HepG2 (cell line): ENCODE results near the gene MAFF. TPM values are rescaled to one million over a fixed set of nuclear protein-coding genes. Genes with fewer than 3 reads are reported as not detected.
"Not testable (repeated sequence)": the region's sequence is repeated elsewhere in the genome, so short reads cannot be mapped to it uniquely, and the experiment has no call there.

Experiments used
- ATAC-seq: fragments of 200-7000 bp; cut with Tn5 transposase; 3 replicates; pipeline ENCODE4 v1.9.1; 2020; ENCODE audit warnings: mild to moderate bottlenecking, moderate library complexity
- BruUV-seq: library from RNA; stranded (reverse); fragments of 400-500 nt; replicated peaks from 2 replicates; lab custom pipeline; 2021; lab: Mats Ljungman, UMichigan
- CTCF ChIA-PET: fragments of 300-600 bp; formaldehyde crosslinking; extraction: SDS; loops from one replicate; lab custom pipeline; 2021; ENCODE audit warnings: low total read pairs, inconsistent platforms, low intra/inter-chr PET ratio; lab: Yijun Ruan, JAX
- POLR2A ChIA-PET: fragments of 350-600 bp; sonication (Branson Sonifier 250); formaldehyde crosslinking; loops from one replicate; lab custom pipeline; 2020; ENCODE audit warnings: antibody characterized with exemption, inconsistent platforms; lab: Yijun Ruan, JAX
- DNase-seq: peaks from one replicate; pipeline ENCODE4 v3.0.0-alpha.2; 2015; ENCODE audit warnings: low spot score
- FAIRE-seq: peaks from 3 replicates; lab custom pipeline; 2011; peaks lifted over from hg19 to GRCh38; lab: Jason Lieb, UNC
- H2AFZ ChIP-seq: one replicate; pipeline ENCODE4 v1.6.1; 2011; ENCODE audit warnings: low read length, inconsistent platforms
- H3K27ac ChIP-seq: fragments of 300-600 bp; 3 replicates; pipeline ENCODE4 v1.8.0; 2011; ENCODE audit warnings: mixed run types, mild to moderate bottlenecking, mixed read lengths, low read length, inconsistent platforms; ENCODE audit not compliant: insufficient read depth; ENCODE audit errors: extremely low read length
- H3K27me3 ChIP-seq, 2 experiments: fragments of 200-600 bp in 1 of 2; 2 replicates in 1 of 2; 3 replicates in 1 of 2; pipeline versions ENCODE4 v1.6.0 to v1.8.0; 2011; ENCODE audit warnings: low read length in 2 of 2, mild to moderate bottlenecking in 2 of 2, moderate library complexity in 2 of 2, inconsistent platforms in 1 of 2; ENCODE audit not compliant: insufficient read depth in 2 of 2, control insufficient read depth in 1 of 2
- H3K36me3 ChIP-seq, 2 experiments: fragments of 200-600 bp in 1 of 2; replicated peaks in 1 of 2; 2 replicates in 1 of 2; 3 replicates in 1 of 2; pipeline versions ENCODE4 v1.5.1 to v1.8.0; 2011; ENCODE audit warnings: low read length in 2 of 2, inconsistent platforms in 1 of 2; ENCODE audit not compliant: insufficient read depth in 2 of 2, control insufficient read depth in 1 of 2
- H3K4me1 ChIP-seq: 2 replicates; pipeline ENCODE4 v1.5.1; 2012; ENCODE audit warnings: low read length, inconsistent platforms; ENCODE audit not compliant: insufficient read depth
- H3K4me2 ChIP-seq: 2 replicates; pipeline ENCODE4 v1.6.0; 2011; ENCODE audit warnings: low read depth, low read length, inconsistent platforms
- H3K4me3 ChIP-seq, 3 experiments: fragments of 200-600 bp in 1 of 3; sonication (generic), shearing (Covaris generic) in 1 of 3; replicated peaks in 1 of 3; 2 replicates each; pipeline ENCODE4 v1.5.1; 2011 to 2016; ENCODE audit warnings: low read length in 3 of 3, inconsistent platforms in 2 of 3, low read depth in 2 of 3, mild to moderate bottlenecking in 2 of 3, control low read depth in 1 of 3, mixed read lengths in 1 of 3; ENCODE audit not compliant: insufficient read depth in 1 of 3
- H3K79me2 ChIP-seq: one replicate; pipeline ENCODE4 v1.6.1; 2011; ENCODE audit warnings: low read length, inconsistent platforms; ENCODE audit not compliant: insufficient read depth
- H3K9ac ChIP-seq: 2 replicates; pipeline ENCODE4 v1.6.0; 2011; ENCODE audit warnings: mild to moderate bottlenecking, low read depth, low read length, inconsistent platforms; ENCODE audit not compliant: insufficient read depth
- H3K9me3 ChIP-seq: 2 replicates; pipeline ENCODE4 v1.5.1; 2012; ENCODE audit warnings: mild to moderate bottlenecking, low read length
- H4K20me1 ChIP-seq: 2 replicates; pipeline ENCODE4 v1.6.0; 2011; ENCODE audit warnings: inconsistent platforms, mild to moderate bottlenecking, low read length, moderate library complexity; ENCODE audit not compliant: insufficient read depth
- MZF1 ChIP-seq: sonication (generic); formaldehyde crosslinking; IDR thresholded peaks from 2 replicates; pipeline ENCODE4 v1.8.1; 2023; ENCODE audit warnings: mild to moderate bottlenecking, missing genetic modification reagents, borderline replicate concordance
- WGBS: methylation state at CpG from one replicate; pipeline ENCODE4 v1.1.6; 2017; ENCODE audit warnings: low lambda C conversion rate; 5-methylcytosine and 5-hydroxymethylcytosine counted together
- in situ Hi-C: cut with HindIII; loops from 2 replicates; pipeline ENCODE4 v1.10.0; 2017; ENCODE audit warnings: low pct_unique_long_range_greater_than_20kb; ENCODE audit not compliant: extremely low pct_ligation_motif_present
- intact Hi-C: fragments of 100-400 bp; cut with micrococcal nuclease; formaldehyde crosslinking; loops from one replicate; pipeline ENCODE4 v1.10.0; 2022; ENCODE audit not compliant: unreplicated experiment
- polyA plus RNA-seq, 8 experiments: library from polyadenylated mRNA; depleted of rRNA in 3 of 8; stranded (reverse) in 7 of 8; unstranded in 1 of 8; fragments of >200 nt; fragmentation: Illumina TruSeq in 4 of 8; extraction: Trizol in 4 of 8; gene quantifications; 2 replicates each; pipeline versions ENCODE4 v1.2.1 to v1.2.3, GENCODE V29; 2011 to 2016; ENCODE audit warnings: low read depth in 4 of 8, missing spikeins in 1 of 8, mixed read lengths in 1 of 8; ENCODE audit not compliant: insufficient read depth in 1 of 8
- total RNA-seq, 5 experiments: library from RNA; depleted of rRNA; stranded (reverse); fragments of >200 nt; fragmentation: Illumina TruSeq; extraction: Trizol; gene quantifications; 2 replicates each; pipeline ENCODE4 v1.2.3, GENCODE V29; 2016; ENCODE audit warnings: low read depth in 1 of 5
- TF ChIP-seq, protein P1 (sequence below): sonication (generic); formaldehyde crosslinking; IDR thresholded peaks from 2 replicates; pipeline ENCODE4 v1.4.0; 2020; ENCODE audit warnings: missing genetic modification reagents

MAFF gene
- total and polyA plus RNA-seq, 2 of the 13 experiments (the other 11 are each of a cell fraction or from before 2014, with no cell fraction given), result 5.4 to 14.3 TPM

- TF ChIP-seq, protein P1, sequence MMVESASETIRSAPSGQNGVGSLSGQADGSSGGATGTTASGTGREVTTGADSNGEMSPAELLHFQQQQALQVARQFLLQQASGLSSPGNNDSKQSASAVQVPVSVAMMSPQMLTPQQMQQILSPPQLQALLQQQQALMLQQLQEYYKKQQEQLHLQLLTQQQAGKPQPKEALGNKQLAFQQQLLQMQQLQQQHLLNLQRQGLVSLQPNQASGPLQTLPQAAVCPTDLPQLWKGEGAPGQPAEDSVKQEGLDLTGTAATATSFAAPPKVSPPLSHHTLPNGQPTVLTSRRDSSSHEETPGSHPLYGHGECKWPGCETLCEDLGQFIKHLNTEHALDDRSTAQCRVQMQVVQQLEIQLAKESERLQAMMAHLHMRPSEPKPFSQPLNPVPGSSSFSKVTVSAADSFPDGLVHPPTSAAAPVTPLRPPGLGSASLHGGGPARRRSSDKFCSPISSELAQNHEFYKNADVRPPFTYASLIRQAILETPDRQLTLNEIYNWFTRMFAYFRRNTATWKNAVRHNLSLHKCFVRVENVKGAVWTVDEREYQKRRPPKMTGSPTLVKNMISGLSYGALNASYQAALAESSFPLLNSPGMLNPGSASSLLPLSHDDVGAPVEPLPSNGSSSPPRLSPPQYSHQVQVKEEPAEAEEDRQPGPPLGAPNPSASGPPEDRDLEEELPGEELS (CRISPR knock-in tag), result no peak
Observed at GRCh38 chr22:38232196-38232595, 30.4 kb downstream of the MAFF start (continued).

DNA sequence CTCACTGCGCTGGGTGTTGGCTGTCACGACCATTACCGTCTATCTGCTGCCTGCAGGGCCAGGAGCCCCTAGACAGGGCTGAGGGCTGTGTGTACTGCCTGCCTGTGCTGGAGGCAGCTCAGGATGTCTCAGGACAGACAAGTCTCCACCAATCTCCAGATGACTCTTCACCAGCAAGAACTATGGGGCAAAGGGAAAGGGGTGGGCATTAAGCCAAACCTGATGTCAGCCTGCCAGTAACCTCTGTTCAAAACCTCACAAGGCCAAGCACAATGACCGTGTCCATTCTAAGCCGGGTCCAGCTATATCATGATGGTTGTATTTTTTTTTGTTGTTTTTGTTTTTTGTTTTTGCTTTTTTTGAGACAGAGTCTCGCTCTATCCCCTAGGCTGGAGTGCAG, 31.6 kb downstream of the MAFF start:
- DNase-seq (no peak), FAIRE-seq (no peak)
- intact Hi-C loops (no loop called here), in situ Hi-C loops (no loop called here)
- no peaks in the 10 kb centered on the region for H3K27me3 ChIP-seq
- no peak overlapping the region for H2AFZ ChIP-seq
- H3K79me2 ChIP-seq, result no peaks in the 10 kb centered on the region
- no TSS peak for BruUV-seq
- no peak overlapping the region for H3K4me2 ChIP-seq
- no peaks in the 10 kb centered on the region for H3K9me3 ChIP-seq
- peaks cover 24% of the 10 kb centered on the region for H3K4me1 ChIP-seq
- no peaks in the 10 kb centered on the region for H4K20me1 ChIP-seq
- H3K9ac ChIP-seq, result no peak overlapping the region
- over 99% methylated on average over 6 of the region's 6 CpGs for WGBS
- TF ChIP-seq MZF1 (CRISPR knock-in tag), result no peak
- TF ChIP-seq, all 625 proteins: peak for 0
- H3K36me3 ChIP-seq, result peaks cover 15 to 45% of the 10 kb centered on the region in 2 experiments
- H3K4me3 ChIP-seq, result no peak overlapping the region
- POLR2A ChIA-PET, result no interaction called here
- no peak overlapping the region for H3K27ac ChIP-seq
- ATAC-seq, result no peak
- CTCF ChIA-PET, result no interaction called here

DNA sequence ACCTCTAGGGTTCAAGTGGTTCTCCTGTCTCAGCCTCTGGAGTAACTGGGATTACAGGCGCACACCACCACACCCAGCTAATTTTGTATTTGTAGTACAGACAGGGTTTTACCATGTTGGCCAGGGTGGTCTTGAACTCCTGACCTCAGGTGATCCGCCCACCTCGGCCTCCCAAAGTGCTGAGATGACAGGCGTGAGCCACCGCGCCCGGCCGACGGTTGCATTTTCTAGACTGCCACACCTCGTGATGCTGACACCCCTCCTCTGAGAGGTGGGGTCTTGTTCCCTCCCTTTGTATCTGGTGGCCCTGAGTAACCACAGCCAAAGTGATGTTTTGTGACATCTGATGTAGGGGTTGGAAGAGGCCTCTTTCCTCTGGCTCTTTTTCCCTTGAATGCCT, 32.1 kb downstream of the MAFF start:
- H3K4me2 ChIP-seq, H3K27ac ChIP-seq, H3K79me2 ChIP-seq, H3K27me3 ChIP-seq, CTCF ChIA-PET, BruUV-seq, POLR2A ChIA-PET, H4K20me1 ChIP-seq, ATAC-seq, in situ Hi-C loops, FAIRE-seq, H3K9me3 ChIP-seq, intact Hi-C loops, H2AFZ ChIP-seq, H3K9ac ChIP-seq, H3K4me3 ChIP-seq, DNase-seq: not testable (repeated sequence)
- peaks cover 15 to 45% of the 10 kb centered on the region in 2 experiments for H3K36me3 ChIP-seq
- WGBS, result over 99% methylated on average over 10 of the region's 10 CpGs
- peaks cover 19% of the 10 kb centered on the region for H3K4me1 ChIP-seq
